ENCODE measurements around the gene NPAS3.

DNA sequence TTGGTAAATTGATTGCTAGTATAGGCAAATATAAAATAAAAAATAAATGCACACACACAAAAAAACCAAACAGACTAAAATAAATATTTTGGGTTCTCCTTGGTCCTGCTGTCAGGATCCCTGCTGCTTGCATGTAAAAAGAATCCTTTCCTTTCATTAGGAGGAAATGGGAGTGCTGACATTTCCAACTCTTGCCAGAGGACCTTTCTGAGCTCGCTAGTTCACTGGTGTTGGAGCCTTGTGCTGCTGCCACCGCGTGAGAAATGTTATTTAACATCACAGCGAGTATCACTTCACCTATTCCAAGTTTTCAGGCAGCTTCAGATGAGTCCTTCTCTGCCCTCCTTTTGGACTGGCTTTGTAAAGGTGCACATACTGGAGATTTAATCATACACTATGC, 358.9 kb downstream of the NPAS3 start:
- no peak for TF ChIP-seq POLR2A (IDR thresholded peaks at IDR 0.05)
- TF ChIP-seq, protein P1, sequence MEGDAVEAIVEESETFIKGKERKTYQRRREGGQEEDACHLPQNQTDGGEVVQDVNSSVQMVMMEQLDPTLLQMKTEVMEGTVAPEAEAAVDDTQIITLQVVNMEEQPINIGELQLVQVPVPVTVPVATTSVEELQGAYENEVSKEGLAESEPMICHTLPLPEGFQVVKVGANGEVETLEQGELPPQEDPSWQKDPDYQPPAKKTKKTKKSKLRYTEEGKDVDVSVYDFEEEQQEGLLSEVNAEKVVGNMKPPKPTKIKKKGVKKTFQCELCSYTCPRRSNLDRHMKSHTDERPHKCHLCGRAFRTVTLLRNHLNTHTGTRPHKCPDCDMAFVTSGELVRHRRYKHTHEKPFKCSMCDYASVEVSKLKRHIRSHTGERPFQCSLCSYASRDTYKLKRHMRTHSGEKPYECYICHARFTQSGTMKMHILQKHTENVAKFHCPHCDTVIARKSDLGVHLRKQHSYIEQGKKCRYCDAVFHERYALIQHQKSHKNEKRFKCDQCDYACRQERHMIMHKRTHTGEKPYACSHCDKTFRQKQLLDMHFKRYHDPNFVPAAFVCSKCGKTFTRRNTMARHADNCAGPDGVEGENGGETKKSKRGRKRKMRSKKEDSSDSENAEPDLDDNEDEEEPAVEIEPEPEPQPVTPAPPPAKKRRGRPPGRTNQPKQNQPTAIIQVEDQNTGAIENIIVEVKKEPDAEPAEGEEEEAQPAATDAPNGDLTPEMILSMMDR (IDR thresholded peaks at IDR 0.05): no peak
